Measurements from ENCODE around the gene FAM120A.

Gene FAM120A

GRCh38 chr9:93568169-93568568, 116.7 kb downstream of the FAM120A start:
- no peak for TF ChIP-seq CTCF (IDR thresholded peaks at IDR 0.05)

DNA sequence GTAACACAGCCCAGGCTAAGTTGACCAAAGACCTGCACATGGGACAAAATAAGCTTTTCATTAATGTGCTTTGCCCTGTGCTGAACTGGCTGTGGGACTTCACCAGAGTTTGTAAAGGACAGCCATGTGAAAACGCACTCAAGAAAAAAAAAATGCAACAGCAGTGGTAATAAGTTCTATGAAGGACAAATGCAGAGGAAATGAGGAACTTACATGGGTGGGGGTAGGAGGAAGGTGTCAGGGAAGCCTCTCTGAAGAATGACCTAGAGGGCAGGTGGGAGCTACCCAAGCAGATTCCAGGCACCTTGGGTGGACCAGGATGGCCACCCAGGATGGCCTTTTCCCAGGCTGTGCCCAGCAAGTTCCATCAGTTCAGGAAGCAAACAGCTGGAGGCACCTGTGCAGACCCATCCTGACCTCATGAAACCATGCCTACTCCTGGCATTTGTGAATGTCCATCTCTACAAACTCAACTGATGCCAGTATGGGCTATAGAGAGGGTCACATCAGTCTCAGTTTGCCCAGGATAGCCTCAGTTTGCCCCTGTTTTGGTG, 118.2 kb downstream of the FAM120A start:
- TF ChIP-seq CTCF (IDR thresholded peaks at IDR 0.05): no peak

GRCh38 chr9:93572221-93572620, 120.7 kb downstream of the FAM120A start:
- TF ChIP-seq CTCF (IDR thresholded peaks at IDR 0.05): no peak

GRCh38 chr9:93572636-93573515, 121.4 kb downstream of the FAM120A start:
- no peak for TF ChIP-seq CTCF (IDR thresholded peaks at IDR 0.05)

DNA sequence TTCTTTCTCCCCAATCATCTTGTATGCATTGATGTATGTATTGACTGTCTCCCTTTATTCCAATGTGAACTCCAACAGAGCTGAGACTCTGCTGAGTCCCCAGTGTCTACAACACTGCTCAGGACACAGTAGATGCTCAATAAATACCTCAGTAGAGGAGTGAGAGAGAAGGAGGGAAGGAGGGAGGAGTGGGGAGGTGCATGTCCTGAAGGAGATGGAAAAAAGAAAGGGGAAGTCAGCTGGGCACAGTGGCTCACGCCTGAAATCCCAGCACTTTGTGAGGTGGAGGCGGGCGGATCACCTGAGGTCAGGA, 122.0 kb downstream of the FAM120A start:
- no peak for TF ChIP-seq CTCF (IDR thresholded peaks at IDR 0.05)

DNA sequence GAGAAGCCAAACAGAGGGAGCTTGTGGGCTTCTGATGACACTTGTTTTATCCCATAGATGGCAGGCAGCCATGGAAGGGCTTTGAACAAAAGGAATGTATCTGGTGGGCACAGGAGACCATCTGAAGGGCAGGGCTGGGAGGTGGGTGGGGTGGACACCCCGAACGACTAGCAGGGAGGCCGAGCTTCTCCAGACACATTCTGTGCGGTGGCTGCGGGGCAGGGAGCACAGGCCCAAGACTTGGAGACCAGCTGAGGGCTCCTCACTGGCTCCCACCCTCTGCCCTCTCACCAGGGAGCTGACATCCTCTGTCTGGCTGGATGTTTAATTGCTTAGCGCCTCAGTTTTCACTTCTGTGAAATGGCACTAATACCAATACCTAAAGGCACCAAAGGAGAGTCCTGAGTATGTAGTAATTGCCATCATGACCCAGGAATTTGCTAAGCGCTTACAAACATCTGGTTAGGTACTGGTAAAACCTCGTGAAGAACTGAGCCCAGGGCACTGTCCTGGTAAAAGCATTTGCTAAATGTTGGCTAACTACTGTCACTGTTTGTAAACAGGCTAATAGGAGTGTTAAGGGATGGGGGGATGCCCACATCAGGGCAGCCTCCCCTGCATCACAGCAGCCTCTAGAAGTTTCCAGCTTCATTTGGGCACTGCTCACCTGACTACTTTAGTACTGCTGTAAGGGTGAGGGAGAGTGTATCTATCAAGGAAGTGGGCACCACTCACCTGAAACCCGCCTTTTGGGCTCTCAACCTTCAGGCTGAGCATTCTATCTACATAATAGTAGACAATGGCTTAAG, 122.8 kb downstream of the FAM120A start:
- no peak for TF ChIP-seq CTCF (IDR thresholded peaks at IDR 0.05)

GRCh38 chr9:93574900-93575795, 123.7 kb downstream of the FAM120A start:
- TF ChIP-seq CTCF (IDR thresholded peaks at IDR 0.05): no peak
